GM23338 (cell line): Measurements from ENCODE around the gene DPY19L3. TPM values are rescaled to one million over a fixed set of nuclear protein-coding genes. Genes with fewer than 3 reads are reported as not detected.
"Not testable (repeated sequence)": the region's sequence is repeated elsewhere in the genome, so short reads cannot be mapped to it uniquely, and the experiment has no call there.

Source experiments
- ATAC-seq: fragments of 200-7000 bp; cut with Tn5 transposase; 3 replicates; pipeline ENCODE4 v1.9.1; 2020
- DNase-seq: peaks from one replicate; pipeline ENCODE4 v3.0.0-alpha.2; 2015; ENCODE audit warnings: low spot score
- H2AFZ ChIP-seq: fragments of 200-600 bp; sonication (generic); 2 replicates; pipeline ENCODE4 v1.8.0; 2016; ENCODE audit warnings: antibody characterized with exemption, mild to moderate bottlenecking, moderate library complexity
- H3F3A ChIP-seq: fragments of 200-600 bp; sonication (generic); replicated peaks from 2 replicates; pipeline ENCODE4 v1.8.0; 2017; ENCODE audit warnings: antibody characterized with exemption, mixed run types, low read depth
- H3K27ac ChIP-seq: fragments of 200-600 bp; sonication (generic); 2 replicates; pipeline ENCODE4 v1.6.1; 2016; ENCODE audit warnings: low read depth
- H3K27me3 ChIP-seq: fragments of 200-600 bp; sonication (generic); 2 replicates; pipeline ENCODE4 v1.8.0; 2016; ENCODE audit warnings: mild to moderate bottlenecking, mixed run types, moderate library complexity; ENCODE audit not compliant: insufficient read depth
- H3K36me3 ChIP-seq: fragments of 200-600 bp; sonication (generic); 2 replicates; pipeline ENCODE4 v1.8.0; 2016; ENCODE audit warnings: mild to moderate bottlenecking; ENCODE audit not compliant: insufficient read depth
- H3K4me1 ChIP-seq: fragments of 200-600 bp; sonication (generic); 2 replicates; pipeline ENCODE4 v1.8.0; 2016; ENCODE audit warnings: mild to moderate bottlenecking, moderate library complexity; ENCODE audit not compliant: insufficient read depth
- H3K4me2 ChIP-seq: fragments of 200-600 bp; sonication (generic); 2 replicates; pipeline ENCODE4 v1.7.1; 2017; ENCODE audit warnings: mixed run types
- H3K4me3 ChIP-seq: fragments of 200-600 bp; sonication (generic); 2 replicates; pipeline ENCODE4 v1.6.1; 2016; ENCODE audit warnings: mixed run types
- H3K79me2 ChIP-seq: fragments of 200-600 bp; sonication (generic); replicated peaks from 2 replicates; pipeline ENCODE4 v1.8.0; 2017; ENCODE audit warnings: mild to moderate bottlenecking; ENCODE audit not compliant: insufficient read depth
- H3K9me2 ChIP-seq: fragments of 200-600 bp; sonication (generic); 2 replicates; pipeline ENCODE4 v1.8.0; 2017; ENCODE audit not compliant: insufficient read depth
- H4K20me1 ChIP-seq: fragments of 200-600 bp; sonication (generic); replicated peaks from 2 replicates; pipeline ENCODE4 v1.8.0; 2017; ENCODE audit warnings: mild to moderate bottlenecking; ENCODE audit not compliant: insufficient read depth
- H3K27ac Mint-ChIP-seq: 2 replicates; pipeline ENCODE4 v1.8.0; 2020; ENCODE audit warnings: inconsistent platforms, mild to moderate bottlenecking, moderate library complexity, mixed read lengths
- H3K27me3 Mint-ChIP-seq: 3 replicates; pipeline ENCODE4 v1.8.0; 2022; ENCODE audit warnings: low read depth, mild to moderate bottlenecking, moderate library complexity, mixed read lengths, inconsistent platforms; ENCODE audit not compliant: insufficient read depth, poor library complexity
- H3K36me3 Mint-ChIP-seq: 3 replicates; pipeline ENCODE4 v1.8.0; 2021; ENCODE audit warnings: low read depth, mild to moderate bottlenecking, inconsistent platforms, moderate library complexity, mixed read lengths
- H3K4me1 Mint-ChIP-seq: 3 replicates; pipeline ENCODE4 v1.8.0; 2020; ENCODE audit warnings: mild to moderate bottlenecking, inconsistent platforms, mixed read lengths
- H3K4me3 Mint-ChIP-seq: 3 replicates; pipeline ENCODE4 v1.8.0; 2021; ENCODE audit warnings: moderate library complexity, mild to moderate bottlenecking, inconsistent platforms, mixed read lengths
- H3K9me3 Mint-ChIP-seq: 3 replicates; pipeline ENCODE4 v1.8.0; 2020; ENCODE audit warnings: moderate library complexity, mild to moderate bottlenecking, inconsistent platforms, mixed read lengths
- CREB1 ChIP-seq: fragments of 250-450 bp; sonication (Bioruptor Pico); IDR thresholded peaks from 2 replicates; pipeline ENCODE4 v1.5.0; 2020; ENCODE audit warnings: low read depth, mild to moderate bottlenecking, moderate library complexity
- POLR2AphosphoS5 ChIP-seq: IDR thresholded peaks from 2 replicates; pipeline ENCODE4 v1.6.1; 2016; ENCODE audit warnings: antibody characterized with exemption, low read depth
- ZNF114 ChIP-seq: fragments of 250-450 bp; sonication (Bioruptor Pico); IDR thresholded peaks from 2 replicates; pipeline ENCODE4 v1.5.0; 2020; ENCODE audit warnings: mild to moderate bottlenecking, moderate library complexity
- ZNF331 ChIP-seq: fragments of 250-450 bp; sonication (Bioruptor Pico); IDR thresholded peaks from 2 replicates; pipeline ENCODE4 v1.5.0; 2020; ENCODE audit warnings: low read depth, mild to moderate bottlenecking, moderate library complexity
- polyA plus RNA-seq: library from polyadenylated mRNA; unstranded; fragments of >200 nt; fragmentation: Nextera tagmentation; extraction: Ambion mirVana; gene quantifications from 2 replicates; pipeline ENCODE4 v1.2.1, GENCODE V29; 2016
- total RNA-seq: library from RNA; depleted of rRNA; stranded (reverse); fragments of >200 nt; shearing (Covaris generic); gene quantifications from 2 replicates; pipeline ENCODE4 v1.2.3, GENCODE V29; 2014
- TF ChIP-seq, protein P1 (sequence below): IDR thresholded peaks from 2 replicates; pipeline ENCODE4 v1.6.1; 2016; ENCODE audit warnings: antibody characterized with exemption
- TF ChIP-seq, protein P2 (sequence below), 2 experiments: fragments of 200-600 bp in 1 of 2; sonication (generic) in 1 of 2; conservative IDR thresholded peaks; 2 replicates each; pipeline versions ENCODE4 v1.5.1 to v1.6.1; 2016 to 2017; ENCODE audit warnings: antibody characterized with exemption in 2 of 2, low read depth in 2 of 2, mild to moderate bottlenecking in 2 of 2, moderate library complexity in 1 of 2

The DPY19L3 gene
- total and polyA plus RNA-seq, 2 experiments from 2014 or later: 13.5 to 46.6 TPM

DNA sequence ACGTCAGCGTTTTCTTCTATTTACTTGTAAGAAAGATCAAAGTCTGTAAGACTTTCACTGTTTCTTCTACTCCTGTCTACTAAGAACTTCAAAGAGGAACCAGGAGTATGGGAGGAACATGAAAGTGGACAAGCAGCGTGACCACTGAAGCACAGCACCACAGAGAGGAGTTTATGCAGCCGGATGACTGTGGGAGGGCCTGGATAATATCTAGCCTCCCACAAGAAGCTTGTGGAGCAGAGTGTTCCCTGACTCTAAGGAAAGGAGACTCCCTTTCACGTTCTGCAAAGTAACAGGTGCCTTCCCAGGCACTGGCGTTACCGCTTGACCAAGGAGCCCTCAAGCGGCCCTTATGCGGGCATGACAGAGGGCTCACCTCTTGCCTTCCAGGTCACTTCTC, 91.8 kb downstream of the DPY19L3 start:
- Histone ChIP-seq H3K4me2 (no peak overlapping the region), H3K9me2 (no peaks in the 10 kb centered on the region), H3K27ac (no peak overlapping the region), H3K36me3 (no peaks in the 10 kb centered on the region), H3K4me1 (peaks cover 6% of the 10 kb centered on the region; the same call in 1 of the 2 replicates), H4K20me1 (no peaks in the 10 kb centered on the region), H2AFZ (no peak overlapping the region), H3K4me3 (no peak overlapping the region), H3F3A (no peaks in the 10 kb centered on the region), H3K27me3 (no peaks in the 10 kb centered on the region), H3K79me2 (no peaks in the 10 kb centered on the region)
- Mint-ChIP-seq H3K36me3 (no peaks in the 10 kb centered on the region), H3K9me3 (peaks cover 3% of the 10 kb centered on the region; the same call in 1 of the 3 replicates), H3K27me3 (peaks cover 2% of the 10 kb centered on the region), H3K4me1 (peaks cover 4% of the 10 kb centered on the region; the same call in 2 of the 3 replicates), H3K27ac (no peak overlapping the region), H3K4me3 (no peak overlapping the region)
- TF ChIP-seq, protein P1, sequence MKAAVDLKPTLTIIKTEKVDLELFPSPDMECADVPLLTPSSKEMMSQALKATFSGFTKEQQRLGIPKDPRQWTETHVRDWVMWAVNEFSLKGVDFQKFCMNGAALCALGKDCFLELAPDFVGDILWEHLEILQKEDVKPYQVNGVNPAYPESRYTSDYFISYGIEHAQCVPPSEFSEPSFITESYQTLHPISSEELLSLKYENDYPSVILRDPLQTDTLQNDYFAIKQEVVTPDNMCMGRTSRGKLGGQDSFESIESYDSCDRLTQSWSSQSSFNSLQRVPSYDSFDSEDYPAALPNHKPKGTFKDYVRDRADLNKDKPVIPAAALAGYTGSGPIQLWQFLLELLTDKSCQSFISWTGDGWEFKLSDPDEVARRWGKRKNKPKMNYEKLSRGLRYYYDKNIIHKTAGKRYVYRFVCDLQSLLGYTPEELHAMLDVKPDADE: no peak
- TF ChIP-seq, protein P2, sequence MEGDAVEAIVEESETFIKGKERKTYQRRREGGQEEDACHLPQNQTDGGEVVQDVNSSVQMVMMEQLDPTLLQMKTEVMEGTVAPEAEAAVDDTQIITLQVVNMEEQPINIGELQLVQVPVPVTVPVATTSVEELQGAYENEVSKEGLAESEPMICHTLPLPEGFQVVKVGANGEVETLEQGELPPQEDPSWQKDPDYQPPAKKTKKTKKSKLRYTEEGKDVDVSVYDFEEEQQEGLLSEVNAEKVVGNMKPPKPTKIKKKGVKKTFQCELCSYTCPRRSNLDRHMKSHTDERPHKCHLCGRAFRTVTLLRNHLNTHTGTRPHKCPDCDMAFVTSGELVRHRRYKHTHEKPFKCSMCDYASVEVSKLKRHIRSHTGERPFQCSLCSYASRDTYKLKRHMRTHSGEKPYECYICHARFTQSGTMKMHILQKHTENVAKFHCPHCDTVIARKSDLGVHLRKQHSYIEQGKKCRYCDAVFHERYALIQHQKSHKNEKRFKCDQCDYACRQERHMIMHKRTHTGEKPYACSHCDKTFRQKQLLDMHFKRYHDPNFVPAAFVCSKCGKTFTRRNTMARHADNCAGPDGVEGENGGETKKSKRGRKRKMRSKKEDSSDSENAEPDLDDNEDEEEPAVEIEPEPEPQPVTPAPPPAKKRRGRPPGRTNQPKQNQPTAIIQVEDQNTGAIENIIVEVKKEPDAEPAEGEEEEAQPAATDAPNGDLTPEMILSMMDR (conservative IDR thresholded peaks at IDR 0.05; ENCODE audit: low read depth in 2 of 2): no peak
- no peak for TF ChIP-seq CREB1 (CRISPR knock-in tag)
- no peak for TF ChIP-seq POLR2AphosphoS5
- no peak for ATAC-seq
- DNase-seq: no peak

DNA sequence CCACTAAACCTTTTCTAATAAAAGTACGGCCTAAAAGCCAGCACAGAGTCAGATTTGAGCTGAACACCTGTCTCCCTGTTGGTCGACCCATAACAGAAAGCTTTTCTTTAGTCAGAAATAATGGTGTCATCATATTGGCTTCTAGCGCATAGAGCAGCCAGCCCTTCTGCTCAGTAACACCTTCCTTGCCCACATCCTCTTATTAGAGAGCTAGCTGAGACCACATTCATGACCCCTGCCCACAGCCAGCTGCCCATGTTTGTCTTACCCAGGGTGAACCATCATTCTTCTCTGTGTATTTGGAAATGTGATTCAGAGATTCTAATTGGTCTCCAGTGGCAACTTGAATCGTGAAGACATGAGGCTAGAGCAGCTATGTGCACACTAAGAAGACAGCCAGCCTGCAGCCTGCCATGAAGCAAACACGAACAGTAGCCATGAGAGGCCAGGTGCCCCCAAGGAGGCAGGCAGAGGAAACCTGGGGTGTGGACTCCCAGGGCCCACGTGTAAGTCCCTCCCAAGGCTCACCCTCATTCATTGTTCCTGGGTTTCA, 93.2 kb downstream of the DPY19L3 start:
- no peaks in the 10 kb centered on the region for H3F3A ChIP-seq
- no peak overlapping the region for H2AFZ ChIP-seq
- no peak for ATAC-seq
- Mint-ChIP-seq H3K36me3 (no peaks in the 10 kb centered on the region), H3K27me3 (peaks cover 4% of the 10 kb centered on the region), H3K4me3 (no peak overlapping the region), H3K4me1 (no peaks in the 10 kb centered on the region), H3K27ac (no peak overlapping the region), H3K9me3 (peaks cover 3% of the 10 kb centered on the region; the same call in 1 of the 3 replicates)
- no peak for TF ChIP-seq ZNF331 (CRISPR knock-in tag)
- no peak for TF ChIP-seq ZNF114 (CRISPR knock-in tag)
- no peak overlapping the region for H3K27ac ChIP-seq
- no peaks in the 10 kb centered on the region for H4K20me1 ChIP-seq
- DNase-seq: no peak
- H3K36me3 ChIP-seq: no peaks in the 10 kb centered on the region
- H3K4me2 ChIP-seq: no peak overlapping the region
- H3K79me2 ChIP-seq: no peaks in the 10 kb centered on the region
- no peaks in the 10 kb centered on the region for H3K27me3 ChIP-seq
- no peaks in the 10 kb centered on the region for H3K4me1 ChIP-seq
- no peak overlapping the region for H3K4me3 ChIP-seq
- H3K9me2 ChIP-seq: no peaks in the 10 kb centered on the region

DNA sequence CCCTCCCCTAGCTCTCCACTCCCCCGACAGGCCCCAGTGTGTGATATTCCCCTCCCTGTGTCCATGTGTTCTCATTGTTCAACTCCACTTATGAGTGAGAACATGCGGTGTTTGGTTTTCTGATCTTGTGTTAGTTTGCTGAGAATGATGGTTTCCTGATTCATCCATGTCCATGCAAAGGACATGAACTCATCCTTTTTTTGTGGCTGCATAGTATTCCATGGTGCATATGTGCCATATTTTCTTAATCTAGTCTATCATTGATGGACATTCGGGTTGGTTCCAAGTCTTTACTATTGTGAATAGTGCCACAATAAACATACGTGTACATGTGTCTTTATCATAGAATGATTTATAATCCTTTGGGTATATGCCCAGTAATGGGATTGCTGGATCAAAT, 106.9 kb downstream of the DPY19L3 start:
- not testable (repeated sequence) for H3K79me2 ChIP-seq, H4K20me1 ChIP-seq, H3K36me3 Mint-ChIP-seq

More for the DNA sequence above, 106.9 kb downstream of the DPY19L3 start:
- H3K9me3 Mint-ChIP-seq, H3K4me3 Mint-ChIP-seq, H3K27me3 ChIP-seq, H3K36me3 ChIP-seq, H3K4me1 ChIP-seq, H3K4me1 Mint-ChIP-seq, H3K27ac ChIP-seq, H3K4me3 ChIP-seq, DNase-seq, H3K9me2 ChIP-seq, H3K27me3 Mint-ChIP-seq, H3K27ac Mint-ChIP-seq, H3K4me2 ChIP-seq, ATAC-seq, H2AFZ ChIP-seq, H3F3A ChIP-seq: not testable (repeated sequence)
